HG02943 (cell line): Measurements from ENCODE around the gene CD2AP.
"Not testable (repeated sequence)": the region's sequence is repeated elsewhere in the genome, so short reads cannot be mapped to it uniquely, and the experiment has no call there.

Experiments
- ATAC-seq: cut with Tn5 transposase; IDR thresholded peaks from one replicate; pipeline ENCODE4 v1.9.1; 2021; ENCODE audit warnings: mild to moderate bottlenecking, low read depth, moderate library complexity; ENCODE audit not compliant: unreplicated experiment

The CD2AP gene

GRCh38 chr6:47631269-47631772 lies 153.7 kb downstream of the CD2AP start:
- no peak for ATAC-seq

GRCh38 chr6:47631797-47632196 lies 154.2 kb downstream of the CD2AP start:
- no peak for ATAC-seq

- ATAC-seq, result no peak
These were observed 155.6 kb downstream of the CD2AP start for GRCh38 chr6:47633141-47633540.

- ATAC-seq, result no peak
These were observed 156.8 kb downstream of the CD2AP start for GRCh38 chr6:47634210-47635047.

GRCh38 chr6:47646689-47647088 lies 169.1 kb downstream of the CD2AP start:
- no peak for ATAC-seq

- no peak for ATAC-seq
These were observed 169.6 kb downstream of the CD2AP start for GRCh38 chr6:47647188-47647587.

GRCh38 chr6:47647626-47648025 lies 170.0 kb downstream of the CD2AP start:
- not testable (repeated sequence) for ATAC-seq

GRCh38 chr6:47648031-47648430 lies 170.4 kb downstream of the CD2AP start:
- ATAC-seq, result no peak

GRCh38 chr6:47650553-47651432 lies 173.2 kb downstream of the CD2AP start:
- no peak for ATAC-seq

- no peak for ATAC-seq
These were observed 173.9 kb downstream of the CD2AP start for GRCh38 chr6:47651505-47651944.

GRCh38 chr6:47653706-47654105 lies 176.1 kb downstream of the CD2AP start:
- ATAC-seq, result no peak

GRCh38 chr6:47654255-47654654 lies 176.7 kb downstream of the CD2AP start:
- ATAC-seq, result no peak

- no peak for ATAC-seq
These were observed 178.4 kb downstream of the CD2AP start for GRCh38 chr6:47655719-47656595.

GRCh38 chr6:47661960-47662359 lies 184.4 kb downstream of the CD2AP start:
- no peak for ATAC-seq

GRCh38 chr6:47663462-47664216 lies 186.1 kb downstream of the CD2AP start:
- ATAC-seq, result no peak

GRCh38 chr6:47665112-47665511 lies 187.5 kb downstream of the CD2AP start:
- no peak for ATAC-seq

GRCh38 chr6:47669684-47670513 lies 192.3 kb downstream of the CD2AP start:
- ATAC-seq, result no peak

GRCh38 chr6:47670851-47671250 lies 193.3 kb downstream of the CD2AP start:
- no peak for ATAC-seq

GRCh38 chr6:47671777-47672176 lies 194.2 kb downstream of the CD2AP start:
- ATAC-seq, result no peak
